ENCODE data around the gene MSL2. TPM values are rescaled to one million over a fixed set of nuclear protein-coding genes. Genes with fewer than 3 reads are reported as not detected.

Gene MSL2
- total RNA-seq, 1 experiment from 2014 or later, result 35.6 TPM

- no TSS peak for BruUV-seq (replicated peaks)
- TF ChIP-seq SIN3A (IDR thresholded peaks at IDR 0.05; ENCODE audit: borderline replicate concordance, insufficient read depth, low read depth, low read length), result no peak
- no peak for TF ChIP-seq POLR2AphosphoS5 (IDR thresholded peaks at IDR 0.05; ENCODE audit: low read depth, low read length)
- no peak for TF ChIP-seq REST (IDR thresholded peaks at IDR 0.05; ENCODE audit: insufficient read depth in 1 of 2, low read depth in 2 of 2, low read length in 1 of 2)
- TF ChIP-seq TCF7L2 (IDR thresholded peaks at IDR 0.05; ENCODE audit: low read depth, low read length), result no peak
- TF ChIP-seq CTCF (IDR thresholded peaks at IDR 0.05), result no peak
- H3K27me3 ChIP-seq (ENCODE audit: control insufficient read depth, insufficient read depth, low read length), result no peaks in the 10 kb centered on the region
- ATAC-seq, result no peak
- H3K4me1 ChIP-seq (ENCODE audit: control insufficient read depth, insufficient read depth, low read length), result peaks cover 18% of the 10 kb centered on the region
- ChIA-PET CTCF (no interaction called here), POLR2A (no interaction called here)
- no peak overlapping the region for H3K4me3 ChIP-seq (ENCODE audit: low read depth in 2 of 2, low read length in 2 of 2)
- intact Hi-C loops (cut with micrococcal nuclease; ENCODE audit: unreplicated experiment), result no loop called here
- in situ Hi-C loops (cut with HindIII; ENCODE audit: low pct_unique_long_range_greater_than_20kb, low sequenced_read_pairs), result no loop called here
- peaks cover 9% of the 10 kb centered on the region; the same call in 1 of the 2 replicates for H3K36me3 ChIP-seq (ENCODE audit: control insufficient read depth, insufficient read depth, low read length)
- DNase-seq (ENCODE audit: low read depth, low spot score), result no peak
- H3K27ac ChIP-seq (ENCODE audit: low read length), result peak overlapping the region; percentile 68
- H3K9me3 ChIP-seq (ENCODE audit: control insufficient read depth, insufficient read depth, low read depth, low read length), result no peaks in the 10 kb centered on the region
These were observed 54.8 kb downstream of the MSL2 start for GRCh38 chr3:136141291-136141785.

- no peak for TF ChIP-seq CTCF (IDR thresholded peaks at IDR 0.05)
- TF ChIP-seq TCF7L2 (IDR thresholded peaks at IDR 0.05; ENCODE audit: low read depth, low read length), result no peak
- no peak for TF ChIP-seq REST (IDR thresholded peaks at IDR 0.05; ENCODE audit: insufficient read depth in 1 of 2, low read depth in 2 of 2, low read length in 1 of 2)
- no peak for TF ChIP-seq POLR2AphosphoS5 (IDR thresholded peaks at IDR 0.05; ENCODE audit: low read depth, low read length)
- no peak for TF ChIP-seq SIN3A (IDR thresholded peaks at IDR 0.05; ENCODE audit: borderline replicate concordance, insufficient read depth, low read depth, low read length)
- ChIA-PET POLR2A (interaction anchor here (0.6 kb wide), 1 partner anchor 23 kb away, joined by 6 read pairs; no protein-coding TSS in a partner anchor), CTCF (interaction anchor here (0.6 kb wide), 1 partner anchor 58 kb away, joined by 3 read pairs; no protein-coding TSS in a partner anchor)
- no TSS peak for BruUV-seq (replicated peaks)
- Histone ChIP-seq H3K9me3 (ENCODE audit: control insufficient read depth, insufficient read depth, low read depth, low read length) (no peaks in the 10 kb centered on the region), H3K4me1 (ENCODE audit: control insufficient read depth, insufficient read depth, low read length) (peaks cover 8% of the 10 kb centered on the region; the same call in 1 of the 2 replicates), H3K27ac (ENCODE audit: low read length) (peak overlapping the region; percentile 24; the same call in 1 of the 2 replicates), H3K27me3 (ENCODE audit: control insufficient read depth, insufficient read depth, low read length) (no peaks in the 10 kb centered on the region), H3K4me3 (ENCODE audit: low read depth in 2 of 2, low read length in 2 of 2) (no peak overlapping the region), H3K36me3 (ENCODE audit: control insufficient read depth, insufficient read depth, low read length) (no peaks in the 10 kb centered on the region)
- intact Hi-C loops (cut with micrococcal nuclease; ENCODE audit: unreplicated experiment) (no loop called here), in situ Hi-C loops (cut with HindIII; ENCODE audit: low pct_unique_long_range_greater_than_20kb, low sequenced_read_pairs) (no loop called here)
- no peak for DNase-seq (ENCODE audit: low read depth, low spot score)
- ATAC-seq, result peak; percentile 55; the same call in 1 of the 2 replicates
These were observed 59.7 kb downstream of the MSL2 start for GRCh38 chr3:136136454-136136853.
